Endothelial cell of umbilical vein (primary cell): Measurements from ENCODE around the gene TMEM132A. TPM values are rescaled to one million over a fixed set of nuclear protein-coding genes. Genes with fewer than 3 reads are reported as not detected.

ENCODE experiments used
- BruUV-seq: library from RNA; stranded (reverse); fragments of 400-500 nt; replicated peaks from 2 replicates; lab custom pipeline; 2021; lab: Mats Ljungman, UMichigan
- CTCF ChIA-PET: fragments of 300-600, 350-600 bp; sonication (Branson Sonifier 250); formaldehyde crosslinking; loops from one replicate; lab custom pipeline; 2021; ENCODE audit warnings: antibody characterized with exemption, inconsistent platforms; lab: Charles Lee
- POLR2A ChIA-PET: fragments of 300-600, 350-600 bp; sonication (Branson Sonifier 250); formaldehyde crosslinking; loops from one replicate; lab custom pipeline; 2021; ENCODE audit warnings: antibody characterized with exemption, inconsistent platforms; lab: Charles Lee
- DNase-seq: peaks from one replicate; pipeline ENCODE4 v3.0.0-alpha.2; 2011; ENCODE audit warnings: low read depth, low spot score
- FAIRE-seq: peaks from 2 replicates; lab custom pipeline; 2011; peaks lifted over from hg19 to GRCh38; lab: Jason Lieb, UNC
- H2AFZ ChIP-seq: 2 replicates; pipeline ENCODE4 v1.6.0; 2012; ENCODE audit warnings: low read depth, low read length, control low read depth, inconsistent platforms
- H3K27ac ChIP-seq: 2 replicates; pipeline ENCODE4 v1.5.1; 2011; ENCODE audit warnings: low read depth, mild to moderate bottlenecking, control low read depth, low read length, moderate library complexity; ENCODE audit not compliant: insufficient read depth
- H3K27me3 ChIP-seq, 2 experiments: 2 replicates each; pipeline versions ENCODE4 v1.6.0 to v1.6.1; 2011; ENCODE audit warnings: low read length in 2 of 2, mixed read lengths in 1 of 2; ENCODE audit not compliant: control insufficient read depth in 2 of 2, insufficient read depth in 2 of 2
- H3K36me3 ChIP-seq, 2 experiments: 2 replicates in 1 of 2; 3 replicates in 1 of 2; pipeline ENCODE4 v1.5.1; 2011; ENCODE audit warnings: low read length in 2 of 2, mild to moderate bottlenecking in 1 of 2, moderate library complexity in 1 of 2; ENCODE audit not compliant: control insufficient read depth in 2 of 2, insufficient read depth in 2 of 2; ENCODE audit errors: extremely low read depth in 1 of 2
- H3K4me1 ChIP-seq: 3 replicates; pipeline ENCODE4 v1.5.1; 2011; ENCODE audit warnings: mild to moderate bottlenecking, low read length; ENCODE audit not compliant: control insufficient read depth, insufficient read depth; ENCODE audit errors: extremely low read depth
- H3K4me2 ChIP-seq: 2 replicates; pipeline ENCODE4 v1.6.1; 2011; ENCODE audit warnings: low read length, control low read depth, mixed read lengths; ENCODE audit not compliant: insufficient read depth
- H3K4me3 ChIP-seq, 3 experiments: fragments of 200-600 bp in 1 of 3; sonication (generic), shearing (Covaris generic) in 1 of 3; replicated peaks in 1 of 3; 2 replicates each; pipeline ENCODE4 v1.5.1; 2011 to 2016; ENCODE audit warnings: control low read depth in 3 of 3, low read length in 3 of 3, mild to moderate bottlenecking in 2 of 3, inconsistent platforms in 1 of 3, low read depth in 1 of 3, moderate library complexity in 1 of 3; ENCODE audit not compliant: insufficient read depth in 1 of 3
- H3K79me2 ChIP-seq: 2 replicates; pipeline ENCODE4 v1.6.0; 2012; ENCODE audit warnings: low read length, inconsistent platforms; ENCODE audit not compliant: control insufficient read depth, insufficient read depth
- H3K9ac ChIP-seq: replicated peaks from 2 replicates; pipeline ENCODE3; 2011; ENCODE audit warnings: low read length, control low read depth; ENCODE audit not compliant: insufficient read depth; ENCODE audit errors: extremely low read depth
- H3K9me1 ChIP-seq: replicated peaks from 3 replicates; pipeline ENCODE4 v1.6.0; 2011; ENCODE audit warnings: mild to moderate bottlenecking, low read length; ENCODE audit not compliant: control insufficient read depth, insufficient read depth; ENCODE audit errors: extremely low read depth
- H3K9me3 ChIP-seq: replicated peaks from 2 replicates; pipeline ENCODE4 v1.5.1; 2012; ENCODE audit warnings: low read length, inconsistent platforms; ENCODE audit not compliant: control insufficient read depth, insufficient read depth
- H4K20me1 ChIP-seq: replicated peaks from 2 replicates; pipeline ENCODE3; 2011; ENCODE audit warnings: mild to moderate bottlenecking, low read length; ENCODE audit not compliant: control insufficient read depth, insufficient read depth; ENCODE audit errors: extremely low read depth
- EZH2 ChIP-seq: IDR thresholded peaks from 2 replicates; pipeline ENCODE4 v1.6.1; 2012; ENCODE audit warnings: borderline replicate concordance, low read depth, mild to moderate bottlenecking, moderate library complexity, low read length, inconsistent platforms; ENCODE audit not compliant: severe bottlenecking
- FOS ChIP-seq: IDR thresholded peaks from 2 replicates; pipeline ENCODE4 v1.6.1; 2011; ENCODE audit warnings: mild to moderate bottlenecking, low read length, moderate library complexity, borderline replicate concordance; ENCODE audit not compliant: insufficient read depth
- GATA2 ChIP-seq: IDR thresholded peaks from 2 replicates; pipeline ENCODE4 v1.7.0; 2011; ENCODE audit warnings: low read depth, mild to moderate bottlenecking, moderate library complexity, mixed read lengths, low read length; ENCODE audit not compliant: insufficient read length, insufficient read depth
- JUN ChIP-seq: IDR thresholded peaks from 2 replicates; pipeline ENCODE4 v1.6.1; 2011; ENCODE audit warnings: borderline replicate concordance, low read depth; ENCODE audit not compliant: insufficient read length, insufficient read depth
- MYC ChIP-seq: IDR thresholded peaks from one replicate; pipeline ENCODE4 v1.6.1; 2011; ENCODE audit warnings: mild to moderate bottlenecking, low read depth, low read length
- POLR2A ChIP-seq: IDR thresholded peaks from 2 replicates; pipeline ENCODE4 v1.6.1; 2012; ENCODE audit warnings: low read depth, mild to moderate bottlenecking, control low read depth, low read length
- dilution Hi-C: fragments of 300-500 bp; cut with MboI; formaldehyde crosslinking; loops from one replicate; pipeline ENCODE4 v1.15.0; 2019; ENCODE audit warnings: low sequenced_read_pairs; ENCODE audit not compliant: extremely low pct_ligation_motif_present
- intact Hi-C: fragments of 100-400 bp; cut with micrococcal nuclease; formaldehyde crosslinking; loops from one replicate; pipeline ENCODE4 v1.10.0; 2022
- polyA plus RNA-seq, 4 experiments: library from polyadenylated mRNA; depleted of rRNA in 3 of 4; stranded (reverse) in 3 of 4; unstranded in 1 of 4; fragments of >200 nt; gene quantifications; 2 replicates each; pipeline versions ENCODE4 v1.2.1 to v1.2.3, GENCODE V29; 2011 to 2012; ENCODE audit warnings: missing spikeins in 1 of 4
- total RNA-seq: library from RNA; stranded (reverse); gene quantifications from 2 replicates; pipeline ENCODE4 v1.2.3, GENCODE V29; 2021
- TF ChIP-seq, protein P1 (sequence below), 2 donors: IDR thresholded peaks; 1 replicate in 1 of 2; 2 replicates in 1 of 2; pipeline ENCODE4 v1.5.1; 2011; ENCODE audit warnings: low read length in 2 of 2, mild to moderate bottlenecking in 2 of 2, moderate library complexity in 2 of 2, control low read depth in 1 of 2, inconsistent platforms in 1 of 2, low read depth in 1 of 2; ENCODE audit not compliant: insufficient read depth in 1 of 2; ENCODE audit errors: extremely low read depth in 1 of 2

TMEM132A gene
- total and polyA plus RNA-seq, 2 donors (not counting 3 experiments of a cell fraction or from before 2014, with no cell fraction given) = 74.3 to 106 TPM

DNA sequence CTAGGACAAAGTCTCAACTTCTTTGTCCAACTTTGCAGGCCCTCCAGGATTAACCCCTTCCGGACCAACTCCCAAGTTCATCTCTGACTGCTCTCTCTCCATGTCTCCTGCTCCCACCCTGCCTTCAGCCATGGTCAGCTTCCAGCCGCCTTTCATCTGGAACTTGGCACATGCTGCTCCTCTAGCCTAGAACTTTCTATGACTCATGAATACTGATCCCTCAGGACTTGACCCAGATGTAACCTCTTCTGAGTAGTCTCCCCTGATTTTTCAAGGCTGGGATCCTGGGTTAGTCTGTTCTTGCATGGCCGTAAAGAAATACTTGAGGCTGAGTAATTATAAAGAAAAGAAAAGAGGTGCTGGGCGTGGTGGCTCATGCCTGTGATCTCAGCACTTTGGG, 32.9 kb downstream of the TMEM132A start:
- H3K79me2 ChIP-seq = no peaks in the 10 kb centered on the region
- H3K27me3 ChIP-seq = peaks cover 7 to 17% of the 10 kb centered on the region in 2 experiments
- no peak for FAIRE-seq
- H3K4me2 ChIP-seq = no peak overlapping the region
- H2AFZ ChIP-seq = no peak overlapping the region
- H3K9ac ChIP-seq = no peak overlapping the region
- BruUV-seq = no TSS peak
- H3K4me3 ChIP-seq = no peak overlapping the region
- ChIA-PET POLR2A (no interaction called here), CTCF (no interaction called here)
- no peaks in the 10 kb centered on the region for H3K4me1 ChIP-seq
- H3K9me3 ChIP-seq = no peaks in the 10 kb centered on the region
- no peaks in the 10 kb centered on the region for H4K20me1 ChIP-seq
- TF ChIP-seq EZH2 (no peak), MYC (no peak), POLR2A (no peak)
- dilution Hi-C loops = no loop called here
- H3K27ac ChIP-seq = no peak overlapping the region
- no peaks in the 10 kb centered on the region for H3K9me1 ChIP-seq
- DNase-seq = no peak
- no peaks in the 10 kb centered on the region for H3K36me3 ChIP-seq
- intact Hi-C loops = no loop called here

DNA sequence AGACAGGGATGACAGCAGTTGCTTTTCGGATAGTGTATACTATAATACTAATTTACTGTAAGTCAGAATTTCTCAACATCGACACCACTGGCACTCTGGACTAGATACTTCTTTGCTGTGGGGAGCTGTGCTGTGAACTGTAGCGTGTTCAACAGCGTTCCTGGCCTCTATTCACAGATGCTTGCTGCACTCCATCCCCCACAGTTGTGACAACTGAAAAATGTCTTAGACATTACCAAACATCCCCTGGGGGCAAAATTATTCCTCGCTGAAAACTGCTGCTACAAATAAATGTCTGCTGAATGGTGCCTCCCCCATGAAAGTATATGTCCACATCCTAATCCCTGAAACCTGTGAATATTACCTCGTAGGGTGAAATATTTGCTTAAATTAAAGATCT, 35.2 kb downstream of the TMEM132A start:
- FAIRE-seq (no peak), DNase-seq (no peak)
- Histone ChIP-seq H2AFZ (no peak overlapping the region), H3K4me3 (no peak overlapping the region), H3K9ac (no peak overlapping the region), H3K36me3 (no peaks in the 10 kb centered on the region), H3K9me3 (no peaks in the 10 kb centered on the region), H4K20me1 (no peaks in the 10 kb centered on the region), H3K27ac (no peak overlapping the region), H3K4me1 (no peaks in the 10 kb centered on the region), H3K79me2 (no peaks in the 10 kb centered on the region), H3K4me2 (no peak overlapping the region), H3K27me3 (peaks cover 7 to 22% of the 10 kb centered on the region in 2 experiments), H3K9me1 (no peaks in the 10 kb centered on the region)
- dilution Hi-C loops = no loop called here
- BruUV-seq = no TSS peak
- TF ChIP-seq JUN (no peak), FOS (no peak), GATA2 (no peak), MYC (no peak)
- TF ChIP-seq, protein P1, sequence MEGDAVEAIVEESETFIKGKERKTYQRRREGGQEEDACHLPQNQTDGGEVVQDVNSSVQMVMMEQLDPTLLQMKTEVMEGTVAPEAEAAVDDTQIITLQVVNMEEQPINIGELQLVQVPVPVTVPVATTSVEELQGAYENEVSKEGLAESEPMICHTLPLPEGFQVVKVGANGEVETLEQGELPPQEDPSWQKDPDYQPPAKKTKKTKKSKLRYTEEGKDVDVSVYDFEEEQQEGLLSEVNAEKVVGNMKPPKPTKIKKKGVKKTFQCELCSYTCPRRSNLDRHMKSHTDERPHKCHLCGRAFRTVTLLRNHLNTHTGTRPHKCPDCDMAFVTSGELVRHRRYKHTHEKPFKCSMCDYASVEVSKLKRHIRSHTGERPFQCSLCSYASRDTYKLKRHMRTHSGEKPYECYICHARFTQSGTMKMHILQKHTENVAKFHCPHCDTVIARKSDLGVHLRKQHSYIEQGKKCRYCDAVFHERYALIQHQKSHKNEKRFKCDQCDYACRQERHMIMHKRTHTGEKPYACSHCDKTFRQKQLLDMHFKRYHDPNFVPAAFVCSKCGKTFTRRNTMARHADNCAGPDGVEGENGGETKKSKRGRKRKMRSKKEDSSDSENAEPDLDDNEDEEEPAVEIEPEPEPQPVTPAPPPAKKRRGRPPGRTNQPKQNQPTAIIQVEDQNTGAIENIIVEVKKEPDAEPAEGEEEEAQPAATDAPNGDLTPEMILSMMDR (IDR thresholded peaks at IDR 0.05; ENCODE audit: extremely low read depth in 1 of 2, insufficient read depth in 1 of 2, low read depth in 1 of 2, low read length in 2 of 2) = no peak
- intact Hi-C loops = no loop called here
- ChIA-PET POLR2A (no interaction called here), CTCF (no interaction called here)
